ENCODE data around the gene GPS1.
A peak's percentile ranks its signal among the peaks of the same experiment; 100 is the strongest.

GPS1 gene

GRCh38 chr17:82014432-82014831, 37.3 kb upstream of the GPS1 start:
- DNase-seq (ENCODE audit: low read depth, low spot score) = no peak

- no peak for DNase-seq (ENCODE audit: low read depth, low spot score)
These were observed 36.8 kb upstream of the GPS1 start for GRCh38 chr17:82014971-82015310.

GRCh38 chr17:82015311-82015971, 36.3 kb upstream of the GPS1 start:
- no peak for DNase-seq (ENCODE audit: low read depth, low spot score)

- no peak for DNase-seq (ENCODE audit: low read depth, low spot score)
These were observed 35.4 kb upstream of the GPS1 start for GRCh38 chr17:82016061-82016874.

- no peak for DNase-seq (ENCODE audit: low read depth, low spot score)
These were observed 34.7 kb upstream of the GPS1 start for GRCh38 chr17:82016875-82017459.

GRCh38 chr17:82017612-82018151, 34.0 kb upstream of the GPS1 start:
- DNase-seq (ENCODE audit: low read depth, low spot score) = no peak

- DNase-seq (ENCODE audit: low read depth, low spot score) = no peak
These were observed 33.3 kb upstream of the GPS1 start for GRCh38 chr17:82018152-82018988.

- no peak for DNase-seq (ENCODE audit: low read depth, low spot score)
These were observed 32.6 kb upstream of the GPS1 start for GRCh38 chr17:82018989-82019689.

- DNase-seq (ENCODE audit: low read depth, low spot score) = no peak
These were observed 31.8 kb upstream of the GPS1 start for GRCh38 chr17:82019690-82020571.

GRCh38 chr17:82020572-82021106, 31.1 kb upstream of the GPS1 start:
- no peak for DNase-seq (ENCODE audit: low read depth, low spot score)

GRCh38 chr17:82021107-82021899, 30.4 kb upstream of the GPS1 start:
- no peak for DNase-seq (ENCODE audit: low read depth, low spot score)

- no peak for DNase-seq (ENCODE audit: low read depth, low spot score)
These were observed 29.8 kb upstream of the GPS1 start for GRCh38 chr17:82021900-82022309.

GRCh38 chr17:82022310-82022980, 29.3 kb upstream of the GPS1 start, which contains the start of gene CENPX:
CENPX (minus strand) TSS chr17:82022878; CDS start chr17:82022861, 17 bp downstream.
- DNase-seq (ENCODE audit: low read depth, low spot score) = no peak

GRCh38 chr17:82022981-82023446, 28.7 kb upstream of the GPS1 start, which contains the start of gene LRRC45:
LRRC45 (plus strand) TSS chr17:82023305; CDS start chr17:82023644, 339 bp downstream.
- DNase-seq (ENCODE audit: low read depth, low spot score) = peak; percentile 99

- no peak for DNase-seq (ENCODE audit: low read depth, low spot score)
These were observed 28.1 kb upstream of the GPS1 start for GRCh38 chr17:82023447-82024241.

- DNase-seq (ENCODE audit: low read depth, low spot score) = no peak
These were observed 26.8 kb upstream of the GPS1 start for GRCh38 chr17:82024859-82025258.

All from smooth muscle cell of the brain vasculature (primary cell).